Inferior parietal cortex (tissue), 1 donor: ENCODE data around the gene AK5.

Source experiments
- DNase-seq: peaks from one replicate; pipeline ENCODE4 v3.0.0-alpha.2; 2016; ENCODE audit errors: extremely low spot score

Gene AK5

DNA sequence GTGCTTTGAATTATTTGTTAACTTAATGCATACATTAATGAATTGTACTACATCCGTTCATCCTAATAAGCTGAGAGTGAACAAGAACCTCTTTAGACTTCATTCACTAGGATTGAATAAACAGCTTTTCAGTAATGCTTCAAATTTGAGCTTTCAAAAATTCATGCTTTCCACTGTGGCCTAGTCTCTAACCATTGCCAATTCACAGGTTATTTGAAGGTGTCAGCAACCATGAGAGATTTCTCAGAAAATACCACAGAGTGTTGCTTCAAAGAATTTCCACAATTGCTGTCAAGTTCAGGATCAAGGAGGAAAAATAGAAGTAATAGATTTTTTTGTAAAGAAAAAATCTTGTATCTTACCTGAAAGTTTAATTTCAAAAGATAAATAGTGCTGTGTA, 72.7 kb downstream of the AK5 start:
- DNase-seq = no peak

DNA sequence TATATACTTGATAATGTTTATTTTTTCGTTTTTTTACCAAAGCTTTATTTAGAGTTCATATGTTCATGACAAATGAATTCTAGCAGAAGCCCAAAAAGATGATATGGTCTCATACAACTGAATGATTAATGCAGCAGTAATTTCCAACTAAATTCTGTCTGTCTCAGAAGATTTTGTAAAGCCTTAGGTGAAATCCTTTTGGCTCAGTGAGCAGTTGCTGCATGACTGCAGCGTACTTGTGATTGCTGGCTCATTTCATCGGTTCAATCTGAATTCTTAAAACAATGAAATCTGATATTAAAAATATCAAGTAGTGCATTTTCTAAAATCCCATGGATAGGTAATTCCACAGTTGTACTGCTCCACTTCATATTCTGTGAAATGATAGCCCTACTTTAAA, 73.2 kb downstream of the AK5 start:
- no peak for DNase-seq

DNA sequence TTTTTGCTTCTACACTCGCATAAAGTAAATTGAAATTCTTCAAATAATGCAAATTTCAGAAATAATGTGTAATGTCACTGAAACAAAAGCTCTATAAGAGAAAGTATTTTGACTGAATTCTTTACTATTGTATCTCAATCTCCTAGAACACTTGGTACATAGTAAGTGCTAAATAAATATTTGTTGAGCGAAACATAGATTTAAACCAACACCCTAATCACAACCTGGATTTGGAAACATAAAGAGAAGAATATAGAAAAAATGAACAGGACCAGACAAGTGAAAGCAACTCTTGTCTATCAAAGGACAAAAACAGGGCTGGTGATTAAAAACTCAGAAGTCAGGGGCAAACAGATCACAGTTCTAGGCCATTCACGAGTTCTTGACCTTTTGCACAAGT, 74.3 kb downstream of the AK5 start:
- DNase-seq = no peak

DNA sequence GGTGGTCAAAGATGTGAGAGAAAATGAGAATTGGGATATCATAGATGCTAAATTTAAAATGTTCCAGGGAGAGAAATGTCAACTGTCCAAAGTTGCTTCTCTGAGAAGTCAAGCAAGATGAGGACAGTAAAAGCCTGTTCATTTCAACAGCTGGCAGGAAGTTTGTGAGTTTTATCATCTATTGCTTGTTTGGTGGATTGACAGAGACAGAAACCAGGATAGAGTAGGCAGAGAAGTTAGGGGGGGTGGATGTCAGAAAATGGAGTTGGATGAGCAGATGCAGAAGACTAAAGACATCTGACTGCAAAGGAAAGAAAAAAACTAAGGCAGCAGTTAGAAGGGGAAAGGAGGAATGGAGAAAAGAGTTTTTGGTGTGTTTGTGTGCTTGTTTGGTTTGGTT, 78.4 kb downstream of the AK5 start:
- no peak for DNase-seq

DNA sequence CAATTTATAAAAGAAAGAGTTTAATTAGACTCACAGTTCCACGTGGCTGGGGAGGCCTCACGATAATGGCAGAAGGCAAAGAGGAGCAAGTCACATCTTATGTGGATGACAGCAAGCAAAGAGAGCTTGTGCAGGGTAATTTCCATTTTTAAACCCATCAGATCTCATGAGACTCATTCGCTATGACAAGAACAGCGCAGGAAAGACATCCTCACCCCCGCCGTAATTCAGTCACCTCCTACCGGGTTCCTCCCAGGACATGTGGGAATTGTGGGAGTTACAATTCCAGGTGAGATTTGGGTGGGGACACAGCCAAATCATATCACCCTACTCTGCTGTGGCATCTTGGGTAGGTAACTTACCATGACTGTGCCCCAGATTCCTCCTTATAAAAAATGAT, 79.8 kb downstream of the AK5 start:
- DNase-seq = no peak

DNA sequence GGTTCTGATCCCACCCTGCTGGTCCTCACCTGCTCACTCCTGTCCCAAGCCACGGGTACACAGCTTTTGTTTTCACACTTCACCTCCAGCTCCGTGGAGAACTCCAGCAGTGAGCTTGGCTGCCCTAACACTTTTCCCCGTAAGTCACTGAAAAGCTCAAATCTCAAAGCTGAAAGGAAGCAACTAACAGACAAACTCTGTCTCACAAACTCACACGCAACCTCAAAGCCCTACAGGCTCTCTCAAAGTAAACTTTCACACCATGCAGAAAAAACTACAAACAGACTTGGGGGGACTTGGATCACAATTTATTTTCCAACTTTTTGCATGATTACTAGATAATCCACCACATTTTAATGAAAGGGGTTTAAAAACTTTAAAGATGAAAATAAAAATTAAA, 88.3 kb downstream of the AK5 start:
- no peak for DNase-seq

DNA sequence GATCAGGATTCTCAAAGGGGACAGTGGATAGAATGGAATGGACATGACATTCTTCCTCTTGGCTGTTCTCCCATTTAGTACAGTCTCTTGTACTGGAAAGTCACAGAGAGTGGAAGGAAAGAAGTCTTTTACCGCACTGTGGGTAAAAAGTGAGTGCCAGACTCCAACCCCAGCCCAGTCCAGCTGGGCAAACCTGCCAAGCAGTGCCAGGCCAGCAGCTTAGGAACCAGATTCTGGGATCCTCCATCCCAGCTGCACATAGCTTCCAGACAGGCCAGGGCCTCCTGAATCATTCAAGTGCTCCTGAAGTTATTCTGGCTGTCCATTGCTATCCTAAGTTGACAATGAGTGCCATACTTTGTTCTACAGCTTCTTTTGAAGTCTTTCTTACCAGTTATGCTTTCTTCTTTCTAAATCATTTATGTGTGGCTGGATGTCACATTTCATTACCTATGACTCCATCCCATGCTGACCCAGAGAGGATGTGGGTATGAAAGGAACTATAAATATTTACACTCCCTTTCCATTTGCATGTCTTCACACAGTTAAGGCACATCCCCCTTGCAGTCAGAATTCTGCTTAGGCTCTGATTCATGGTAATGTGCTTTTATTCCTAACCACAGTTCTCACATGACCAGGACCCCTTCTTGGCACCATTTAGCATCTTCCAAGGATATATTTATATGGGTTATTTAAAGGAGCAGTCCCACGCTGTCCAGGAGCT, 88.9 kb downstream of the AK5 start:
- DNase-seq = no peak

DNA sequence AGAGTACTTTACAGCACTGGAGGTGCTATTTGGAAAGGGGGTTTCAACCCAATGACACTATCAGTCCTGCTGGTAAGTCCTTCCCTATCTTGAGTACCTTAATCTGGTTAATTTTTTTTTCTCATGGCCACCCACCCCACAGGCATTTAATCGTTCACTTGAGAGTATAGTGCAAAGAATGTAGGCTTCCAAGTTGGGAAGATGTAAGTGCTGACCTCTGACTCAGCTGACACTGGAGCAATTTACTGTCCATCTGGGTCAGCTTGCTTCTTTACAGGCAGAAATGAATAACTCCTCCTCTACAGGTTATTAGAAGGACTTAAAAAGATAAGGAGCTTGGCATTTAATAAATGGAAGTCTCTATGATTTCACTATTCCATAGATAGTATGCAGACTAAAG, 89.6 kb downstream of the AK5 start:
- DNase-seq = no peak

DNA sequence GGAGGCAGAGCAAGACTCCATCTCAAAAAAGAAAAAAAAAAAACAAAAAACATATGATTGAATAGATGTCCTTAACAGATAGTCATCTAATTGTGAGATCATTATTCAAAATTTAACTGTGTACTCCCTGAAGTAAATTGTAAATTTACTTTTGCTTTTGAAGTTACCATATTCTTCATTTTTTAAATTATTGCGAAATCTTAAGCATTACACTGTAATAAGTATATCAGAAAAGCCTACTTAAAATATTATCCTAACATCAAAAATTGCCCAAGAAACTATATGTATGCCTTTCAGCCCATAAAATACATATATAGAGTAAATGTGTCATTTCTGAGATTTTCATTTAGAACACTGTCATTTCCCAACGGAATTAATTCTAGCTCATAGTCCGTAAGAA, 91.9 kb downstream of the AK5 start:
- no peak for DNase-seq

DNA sequence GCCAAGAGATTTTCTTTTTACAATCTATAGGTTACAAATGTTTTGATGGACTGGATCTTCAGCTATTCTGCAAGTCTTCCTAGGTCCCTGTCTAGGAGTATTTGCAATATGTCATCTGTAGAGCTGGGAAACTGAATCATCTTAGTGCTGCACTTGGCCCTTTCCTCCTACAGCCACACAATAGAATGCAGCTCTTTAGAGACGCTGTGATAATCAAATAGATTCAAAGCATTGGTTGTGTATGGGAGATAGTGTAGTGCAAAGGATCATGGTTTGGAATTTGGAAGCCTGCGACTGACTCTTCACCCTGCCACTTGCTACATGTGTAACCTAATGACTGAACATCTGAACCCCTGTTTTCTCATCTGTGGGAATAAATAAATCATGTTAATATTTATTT, 93.7 kb downstream of the AK5 start:
- DNase-seq = no peak

DNA sequence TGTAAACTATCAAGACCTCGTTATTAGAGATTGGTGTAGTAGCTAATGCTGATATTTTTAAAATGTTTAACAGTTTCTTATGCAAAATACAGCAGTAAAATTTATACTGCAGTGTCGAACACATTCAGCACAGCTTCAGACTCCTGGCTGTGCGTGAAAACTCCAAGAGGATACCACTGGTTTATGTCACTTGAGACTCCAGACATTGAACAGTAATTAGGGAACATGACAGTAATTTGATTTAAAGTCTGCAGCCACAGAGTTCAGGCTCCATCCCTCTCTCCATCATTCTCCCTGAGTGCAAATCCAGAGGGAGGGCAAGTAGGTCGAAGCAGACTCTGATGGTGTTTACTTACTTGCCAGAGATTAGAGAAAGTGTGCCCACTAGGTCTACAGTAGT, 94.2 kb downstream of the AK5 start:
- no peak for DNase-seq

DNA sequence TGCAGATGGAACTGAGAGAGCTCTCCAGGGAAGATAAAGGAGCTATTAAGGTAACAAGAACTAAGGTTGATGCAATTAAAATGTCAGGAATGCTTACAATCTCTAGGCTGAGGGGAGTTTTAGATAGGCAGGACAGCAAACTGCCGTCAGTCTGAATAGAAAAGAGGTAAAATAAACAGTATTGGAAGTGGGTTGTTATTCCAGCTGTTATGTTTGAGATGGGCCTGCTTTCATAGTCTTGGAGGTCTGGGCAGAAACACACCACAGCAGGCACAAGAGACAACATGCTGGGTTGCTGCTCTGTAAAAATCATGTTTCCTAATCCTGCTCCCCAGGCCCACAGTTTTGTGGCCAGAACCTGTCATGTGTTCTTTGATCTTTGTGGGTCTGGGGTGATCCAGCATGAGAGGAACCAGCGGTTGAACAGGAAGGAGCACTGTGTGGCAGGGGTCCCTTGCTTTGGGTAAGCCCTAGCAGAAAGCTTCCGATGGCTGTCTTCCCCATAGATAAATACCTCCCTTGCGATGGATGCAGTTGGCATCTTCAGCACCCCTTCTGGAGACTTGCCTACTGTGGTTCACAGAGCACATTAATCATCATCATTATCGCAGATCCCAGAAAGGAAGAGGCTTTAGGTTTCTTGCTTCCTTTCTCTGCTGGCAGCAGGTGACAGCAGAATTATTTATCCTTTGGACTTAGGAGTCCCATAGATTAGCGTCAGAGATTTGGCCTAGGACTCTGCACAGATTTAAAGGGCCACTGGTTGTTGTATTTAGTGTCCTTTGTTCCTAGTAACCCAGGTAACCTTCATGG, 97.1 kb downstream of the AK5 start:
- DNase-seq = no peak

DNA sequence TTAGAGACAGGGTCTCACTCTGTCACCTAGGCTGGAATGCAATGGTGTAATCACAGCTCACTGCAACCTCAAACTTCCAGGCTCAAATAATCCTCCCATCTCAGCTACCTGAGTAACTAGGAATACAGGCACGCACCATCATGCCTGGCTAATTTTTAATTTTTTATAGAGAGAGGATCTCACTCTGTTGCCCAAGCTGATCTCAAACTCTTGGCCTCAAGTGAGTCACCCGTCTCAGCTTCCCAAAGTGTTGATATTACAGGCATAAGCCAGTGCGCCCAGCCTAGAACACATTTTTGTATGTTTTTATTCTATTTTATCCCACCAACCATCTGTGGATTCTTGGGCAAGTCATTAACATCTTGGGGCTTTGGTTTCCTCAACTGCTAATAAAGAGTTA, 100.5 kb downstream of the AK5 start:
- DNase-seq = no peak

DNA sequence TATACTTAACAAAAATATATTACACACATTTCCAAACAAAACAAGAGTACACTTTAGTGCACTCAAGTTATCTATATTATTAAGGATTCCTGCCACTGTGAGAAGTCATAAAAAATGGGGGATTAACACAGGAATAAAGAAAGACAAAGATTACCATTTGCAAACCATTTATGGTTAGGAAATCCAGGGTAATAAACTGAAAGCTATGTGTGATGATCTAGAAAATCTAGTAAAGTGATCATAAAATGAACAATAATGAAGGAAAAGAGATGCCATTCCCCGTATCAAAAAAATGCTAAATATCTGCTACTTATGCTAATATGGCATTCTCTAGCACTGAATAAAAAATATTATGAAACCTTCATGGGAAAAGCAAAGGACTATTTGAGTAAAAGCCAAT, 101.4 kb downstream of the AK5 start:
- DNase-seq = no peak

DNA sequence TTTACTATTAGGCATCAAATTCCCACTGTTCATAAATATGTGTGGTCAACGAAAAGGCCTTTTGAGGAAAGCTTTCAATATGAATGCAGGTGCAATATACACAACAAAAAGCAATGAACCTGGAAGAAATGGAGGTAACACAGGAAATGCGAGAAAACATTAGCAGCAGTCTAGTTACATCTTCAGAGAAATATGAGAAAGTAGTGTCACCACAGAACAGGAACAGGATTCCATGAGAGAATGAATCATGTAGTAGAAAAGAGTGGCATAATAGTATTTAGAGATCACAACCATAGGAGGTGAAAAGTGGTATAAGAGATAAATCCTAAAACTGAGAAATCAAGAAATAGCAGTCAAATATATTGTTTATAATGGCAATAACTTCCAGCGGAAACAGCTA, 103.7 kb downstream of the AK5 start:
- DNase-seq = no peak

DNA sequence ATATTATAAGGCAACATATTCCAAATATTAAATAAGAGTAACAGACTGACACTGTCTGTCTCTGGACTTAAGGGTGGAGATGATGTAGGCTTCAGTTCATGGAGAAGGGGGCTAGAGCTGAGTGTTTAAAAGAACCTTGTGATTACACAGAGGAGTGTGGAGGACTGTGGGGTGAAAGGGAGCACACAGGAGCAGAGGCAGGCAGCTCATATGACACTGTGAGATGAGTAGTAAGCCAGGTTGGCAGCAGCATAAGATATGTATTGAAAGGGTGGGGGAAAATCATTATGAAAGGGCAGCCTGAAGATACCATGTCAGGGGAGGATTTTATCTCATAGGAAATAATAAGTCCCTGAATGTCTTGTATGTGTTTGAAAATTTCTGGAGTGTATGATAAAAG, 104.5 kb downstream of the AK5 start:
- no peak for DNase-seq

DNA sequence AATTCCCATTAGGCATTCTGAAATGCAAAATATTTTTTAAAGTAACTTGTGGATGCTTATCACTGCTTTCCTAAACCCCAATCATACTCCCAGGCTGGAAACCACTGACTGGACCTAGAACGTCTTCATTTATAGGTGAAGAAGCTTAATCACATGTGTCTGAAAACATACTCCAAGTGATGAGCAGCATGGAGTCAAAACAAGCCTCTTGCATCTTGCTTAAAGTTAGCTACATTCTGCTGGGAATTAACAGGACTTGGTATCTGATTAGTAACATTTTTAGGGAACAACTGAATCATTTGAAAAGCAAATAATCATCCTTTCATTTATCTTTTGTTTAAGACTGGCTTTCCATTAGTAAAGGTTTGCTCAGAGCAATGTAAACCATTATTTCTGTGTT, 105.7 kb downstream of the AK5 start:
- DNase-seq = no peak

DNA sequence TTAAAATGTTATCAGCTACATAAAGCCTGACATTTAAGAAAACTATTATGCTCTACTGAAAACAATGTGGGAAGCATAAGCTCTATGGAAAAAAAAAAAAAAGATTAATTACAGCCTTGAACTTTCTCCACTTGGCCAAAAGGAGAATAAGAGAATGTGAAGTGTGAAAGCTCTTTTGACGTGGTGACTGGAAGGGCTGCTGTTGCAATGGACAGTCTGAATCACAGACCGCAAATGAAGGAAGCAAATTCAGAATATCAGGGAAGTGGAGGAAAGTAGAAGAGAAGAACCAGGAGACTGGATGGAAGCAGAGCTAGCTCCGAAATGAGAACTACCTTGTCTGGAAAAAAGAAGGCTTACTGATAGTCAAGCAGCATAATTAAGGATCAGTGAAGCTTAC, 106.8 kb downstream of the AK5 start:
- DNase-seq = no peak

DNA sequence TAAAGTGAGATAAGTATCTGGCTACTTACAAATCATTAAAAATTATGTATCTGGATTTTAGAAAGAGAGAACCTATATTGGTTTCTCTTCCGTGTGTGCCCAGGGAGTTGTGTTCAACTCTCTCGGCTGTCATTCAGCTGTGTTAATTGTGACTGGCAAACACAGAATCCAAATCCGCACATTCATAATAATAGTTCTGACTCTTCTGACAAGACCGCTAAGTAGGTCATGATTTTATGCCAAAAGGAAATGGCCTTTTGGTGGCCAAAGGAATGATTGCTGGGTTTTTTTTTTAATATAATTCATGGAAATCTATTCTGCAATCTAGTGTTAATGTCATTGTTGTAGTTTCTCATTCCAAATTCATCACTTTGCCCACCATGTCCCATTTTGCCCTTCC, 110.7 kb downstream of the AK5 start:
- no peak for DNase-seq

DNA sequence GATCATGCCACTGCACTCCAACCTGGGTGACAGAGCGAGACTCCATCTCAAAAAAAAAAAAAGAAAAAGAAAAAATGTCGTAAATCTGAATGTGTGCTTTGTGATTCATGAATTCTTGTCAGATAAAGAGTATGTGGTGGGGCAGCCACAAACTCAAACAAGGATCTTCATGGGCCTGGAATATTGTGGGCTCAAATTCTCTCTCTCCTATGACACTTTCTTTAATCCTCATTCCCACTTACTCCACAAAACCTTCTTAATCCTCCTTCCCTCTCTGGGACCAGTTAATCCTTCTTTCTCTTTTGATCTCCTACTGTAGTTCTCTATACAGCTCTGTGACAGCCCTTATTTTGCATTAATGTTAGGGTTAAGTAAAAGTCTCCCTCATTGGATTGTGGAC, 112.3 kb downstream of the AK5 start:
- no peak for DNase-seq

DNA sequence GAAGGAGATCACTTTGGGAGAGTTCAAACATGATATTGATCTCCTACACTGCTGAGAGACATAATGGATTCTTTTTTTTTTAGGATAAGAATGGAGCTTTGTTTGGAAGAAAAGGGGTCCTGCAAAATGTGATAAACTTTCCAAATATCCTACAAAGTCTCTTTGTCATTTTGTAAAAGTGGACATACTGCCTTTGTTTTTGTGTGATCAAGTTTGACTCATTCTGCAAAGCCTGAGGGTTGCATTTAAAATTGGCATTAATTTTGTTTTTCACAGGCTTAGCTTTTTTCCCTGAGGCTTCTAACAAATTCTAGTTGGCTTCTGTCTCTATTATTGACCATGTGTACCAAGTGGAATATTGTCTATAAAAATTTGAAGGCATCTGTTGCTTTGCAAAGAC, 113.2 kb downstream of the AK5 start:
- peak; percentile 69 for DNase-seq

DNA sequence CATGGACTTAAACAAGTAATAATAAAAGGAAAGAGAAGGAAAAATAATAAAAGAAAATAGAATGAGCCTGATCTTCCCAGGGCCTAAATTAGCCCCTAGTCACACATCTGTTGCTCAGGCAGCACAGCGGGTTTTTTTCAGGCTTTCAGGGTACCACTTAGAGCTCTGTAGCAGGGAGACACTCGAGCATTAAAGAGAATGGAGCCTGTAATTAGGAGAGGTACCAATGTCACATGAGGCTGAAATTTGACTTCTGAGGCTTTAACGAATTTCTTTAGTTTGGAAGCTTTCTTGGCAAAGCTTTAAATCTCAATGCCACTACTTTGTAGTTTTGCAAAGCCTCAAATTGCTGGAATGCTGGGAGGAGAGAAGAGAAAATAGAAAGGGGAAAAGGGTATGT, 116.3 kb downstream of the AK5 start:
- DNase-seq = no peak

DNA sequence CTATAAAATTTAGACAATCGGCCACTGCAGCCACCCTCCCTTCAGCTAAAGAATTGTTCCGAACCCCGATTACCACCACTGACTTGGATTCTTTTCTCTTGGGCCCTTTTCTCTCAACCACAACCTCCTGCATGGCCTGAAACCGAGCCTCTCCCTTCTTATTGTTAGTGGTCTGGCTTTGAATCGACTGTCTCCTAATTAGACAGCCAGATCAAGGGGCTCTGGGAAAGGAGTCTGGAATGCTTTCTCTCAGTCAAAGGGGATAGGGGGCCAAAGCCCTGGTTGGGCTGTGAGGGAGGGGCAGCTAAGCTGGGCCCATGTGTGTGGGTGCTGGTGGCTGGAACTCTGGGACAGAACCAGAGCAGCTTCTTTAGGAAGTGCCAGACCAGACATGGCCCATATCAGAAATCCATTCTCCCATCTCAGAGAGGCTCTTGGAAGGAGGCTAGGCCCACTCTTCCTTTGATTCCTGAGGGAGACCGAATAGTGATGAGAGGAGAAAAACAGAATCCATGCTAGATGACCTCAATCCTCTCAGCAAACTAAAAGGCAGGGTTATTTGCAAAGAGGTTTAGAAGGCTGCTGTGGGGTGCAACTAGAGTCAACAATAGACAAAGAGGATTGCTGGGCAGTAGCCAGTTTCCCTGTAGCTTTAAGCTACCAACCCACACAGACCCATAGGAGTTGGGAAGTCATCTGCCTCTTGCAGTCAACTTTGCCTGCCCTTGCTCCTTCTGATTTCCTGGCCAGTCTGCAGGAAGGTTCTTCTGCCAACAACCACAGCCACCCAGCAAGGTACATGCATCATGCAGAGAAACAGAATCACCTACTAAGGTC, 117.6 kb downstream of the AK5 start:
- DNase-seq = peak; percentile 79
